ENCODE results near the gene ROCK2. TPM values are rescaled to one million over a fixed set of nuclear protein-coding genes. Genes with fewer than 3 reads are reported as not detected.
A peak's percentile ranks its signal among the peaks of the same experiment; 100 is the strongest.

ROCK2 gene
- total and polyA plus RNA-seq, 9 of the 15 experiments (the other 6 are each of a cell fraction or from before 2014, with no cell fraction given): 4.9 to 30.6 (median 14.3) TPM

DNA sequence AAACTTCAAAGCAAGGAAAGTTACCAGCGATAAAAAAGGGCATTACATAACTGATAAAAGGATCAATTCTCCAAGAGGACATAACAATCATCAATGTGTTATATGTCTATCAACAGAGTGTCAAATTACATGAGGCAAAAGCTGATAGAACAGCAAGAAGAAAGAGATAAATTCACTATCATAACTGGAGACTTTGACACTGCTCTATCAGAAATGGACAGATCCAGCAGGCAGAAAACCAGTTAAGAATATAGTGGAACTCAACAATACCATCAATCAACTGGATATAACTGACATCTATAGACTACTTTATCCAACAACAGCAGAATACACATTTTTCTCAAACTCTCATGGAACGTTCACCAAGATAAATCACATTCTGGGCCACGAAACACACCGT, 65.0 kb downstream of the ROCK2 start (continued):
- TF ChIP-seq MAFG (tag; conservative IDR thresholded peaks at IDR 0.05): no peak
- 0 out of 2 replicates have a peak, but pooled peaks have one; percentile 68 for TF ChIP-seq ZNF644 (tag; IDR thresholded peaks at IDR 0.05; ENCODE audit: low read depth)
- TF ChIP-seq, protein P1, sequence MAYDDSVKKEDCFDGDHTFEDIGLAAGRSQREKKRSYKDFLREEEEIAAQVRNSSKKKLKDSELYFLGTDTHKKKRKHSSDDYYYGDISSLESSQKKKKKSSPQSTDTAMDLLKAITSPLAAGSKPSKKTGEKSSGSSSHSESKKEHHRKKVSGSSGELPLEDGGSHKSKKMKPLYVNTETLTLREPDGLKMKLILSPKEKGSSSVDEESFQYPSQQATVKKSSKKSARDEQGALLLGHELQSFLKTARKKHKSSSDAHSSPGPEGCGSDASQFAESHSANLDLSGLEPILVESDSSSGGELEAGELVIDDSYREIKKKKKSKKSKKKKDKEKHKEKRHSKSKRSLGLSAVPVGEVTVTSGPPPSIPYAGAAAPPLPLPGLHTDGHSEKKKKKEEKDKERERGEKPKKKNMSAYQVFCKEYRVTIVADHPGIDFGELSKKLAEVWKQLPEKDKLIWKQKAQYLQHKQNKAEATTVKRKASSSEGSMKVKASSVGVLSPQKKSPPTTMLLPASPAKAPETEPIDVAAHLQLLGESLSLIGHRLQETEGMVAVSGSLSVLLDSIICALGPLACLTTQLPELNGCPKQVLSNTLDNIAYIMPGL (CRISPR knock-in tag; IDR thresholded peaks at IDR 0.05): no peak
- TF ChIP-seq ETV5 (CRISPR knock-in tag; IDR thresholded peaks at IDR 0.05; ENCODE audit: low read depth): no peak
- peak; percentile 48 for TF ChIP-seq CCNT2 (IDR thresholded peaks at IDR 0.05; ENCODE audit: borderline replicate concordance, extremely low read depth, insufficient read length, low read depth, low read length)
- TF ChIP-seq, protein P2, sequence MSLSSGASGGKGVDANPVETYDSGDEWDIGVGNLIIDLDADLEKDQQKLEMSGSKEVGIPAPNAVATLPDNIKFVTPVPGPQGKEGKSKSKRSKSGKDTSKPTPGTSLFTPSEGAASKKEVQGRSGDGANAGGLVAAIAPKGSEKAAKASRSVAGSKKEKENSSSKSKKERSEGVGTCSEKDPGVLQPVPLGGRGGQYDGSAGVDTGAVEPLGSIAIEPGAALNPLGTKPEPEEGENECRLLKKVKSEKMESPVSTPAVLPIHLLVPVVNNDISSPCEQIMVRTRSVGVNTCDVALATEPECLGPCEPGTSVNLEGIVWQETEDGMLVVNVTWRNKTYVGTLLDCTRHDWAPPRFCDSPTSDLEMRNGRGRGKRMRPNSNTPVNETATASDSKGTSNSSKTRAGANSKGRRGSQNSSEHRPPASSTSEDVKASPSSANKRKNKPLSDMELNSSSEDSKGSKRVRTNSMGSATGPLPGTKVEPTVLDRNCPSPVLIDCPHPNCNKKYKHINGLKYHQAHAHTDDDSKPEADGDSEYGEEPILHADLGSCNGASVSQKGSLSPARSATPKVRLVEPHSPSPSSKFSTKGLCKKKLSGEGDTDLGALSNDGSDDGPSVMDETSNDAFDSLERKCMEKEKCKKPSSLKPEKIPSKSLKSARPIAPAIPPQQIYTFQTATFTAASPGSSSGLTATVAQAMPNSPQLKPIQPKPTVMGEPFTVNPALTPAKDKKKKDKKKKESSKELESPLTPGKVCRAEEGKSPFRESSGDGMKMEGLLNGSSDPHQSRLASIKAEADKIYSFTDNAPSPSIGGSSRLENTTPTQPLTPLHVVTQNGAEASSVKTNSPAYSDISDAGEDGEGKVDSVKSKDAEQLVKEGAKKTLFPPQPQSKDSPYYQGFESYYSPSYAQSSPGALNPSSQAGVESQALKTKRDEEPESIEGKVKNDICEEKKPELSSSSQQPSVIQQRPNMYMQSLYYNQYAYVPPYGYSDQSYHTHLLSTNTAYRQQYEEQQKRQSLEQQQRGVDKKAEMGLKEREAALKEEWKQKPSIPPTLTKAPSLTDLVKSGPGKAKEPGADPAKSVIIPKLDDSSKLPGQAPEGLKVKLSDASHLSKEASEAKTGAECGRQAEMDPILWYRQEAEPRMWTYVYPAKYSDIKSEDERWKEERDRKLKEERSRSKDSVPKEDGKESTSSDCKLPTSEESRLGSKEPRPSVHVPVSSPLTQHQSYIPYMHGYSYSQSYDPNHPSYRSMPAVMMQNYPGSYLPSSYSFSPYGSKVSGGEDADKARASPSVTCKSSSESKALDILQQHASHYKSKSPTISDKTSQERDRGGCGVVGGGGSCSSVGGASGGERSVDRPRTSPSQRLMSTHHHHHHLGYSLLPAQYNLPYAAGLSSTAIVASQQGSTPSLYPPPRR (CRISPR knock-in tag; IDR thresholded peaks at IDR 0.05; ENCODE audit: borderline replicate concordance): no peak
- TF ChIP-seq, protein P3, sequence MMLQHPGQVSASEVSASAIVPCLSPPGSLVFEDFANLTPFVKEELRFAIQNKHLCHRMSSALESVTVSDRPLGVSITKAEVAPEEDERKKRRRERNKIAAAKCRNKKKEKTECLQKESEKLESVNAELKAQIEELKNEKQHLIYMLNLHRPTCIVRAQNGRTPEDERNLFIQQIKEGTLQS (IDR thresholded peaks at IDR 0.05): no peak; the same call in 1 of the 2 replicates
- TF ChIP-seq, protein P3 (CRISPR knock-in tag; conservative IDR thresholded peaks at IDR 0.05): no peak
- TF ChIP-seq, protein P4, sequence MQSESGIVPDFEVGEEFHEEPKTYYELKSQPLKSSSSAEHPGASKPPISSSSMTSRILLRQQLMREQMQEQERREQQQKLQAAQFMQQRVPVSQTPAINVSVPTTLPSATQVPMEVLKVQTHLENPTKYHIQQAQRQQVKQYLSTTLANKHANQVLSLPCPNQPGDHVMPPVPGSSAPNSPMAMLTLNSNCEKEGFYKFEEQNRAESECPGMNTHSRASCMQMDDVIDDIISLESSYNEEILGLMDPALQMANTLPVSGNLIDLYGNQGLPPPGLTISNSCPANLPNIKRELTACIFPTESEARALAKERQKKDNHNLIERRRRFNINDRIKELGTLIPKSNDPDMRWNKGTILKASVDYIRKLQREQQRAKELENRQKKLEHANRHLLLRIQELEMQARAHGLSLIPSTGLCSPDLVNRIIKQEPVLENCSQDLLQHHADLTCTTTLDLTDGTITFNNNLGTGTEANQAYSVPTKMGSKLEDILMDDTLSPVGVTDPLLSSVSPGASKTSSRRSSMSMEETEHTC (IDR thresholded peaks at IDR 0.05): no peak
- TF ChIP-seq, protein P5, sequence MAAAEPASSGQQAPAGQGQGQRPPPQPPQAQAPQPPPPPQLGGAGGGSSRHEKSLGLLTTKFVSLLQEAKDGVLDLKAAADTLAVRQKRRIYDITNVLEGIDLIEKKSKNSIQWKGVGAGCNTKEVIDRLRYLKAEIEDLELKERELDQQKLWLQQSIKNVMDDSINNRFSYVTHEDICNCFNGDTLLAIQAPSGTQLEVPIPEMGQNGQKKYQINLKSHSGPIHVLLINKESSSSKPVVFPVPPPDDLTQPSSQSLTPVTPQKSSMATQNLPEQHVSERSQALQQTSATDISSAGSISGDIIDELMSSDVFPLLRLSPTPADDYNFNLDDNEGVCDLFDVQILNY (CRISPR knock-in tag; IDR thresholded peaks at IDR 0.05): no peak
- TF ChIP-seq ZNF444 (CRISPR knock-in tag; IDR thresholded peaks at IDR 0.05): no peak
- TF ChIP-seq PHF20 (IDR thresholded peaks at IDR 0.05; ENCODE audit: partially characterized antibody): no peak
- TF ChIP-seq HSF4 (CRISPR knock-in tag; IDR thresholded peaks at IDR 0.05; ENCODE audit: borderline replicate concordance): no peak
- TF ChIP-seq CBX5 (IDR thresholded peaks at IDR 0.05; ENCODE audit: borderline replicate concordance, low read depth): no peak
- TF ChIP-seq POU5F1 (IDR thresholded peaks at IDR 0.05; ENCODE audit: borderline replicate concordance, low read depth, low read length, partially characterized antibody): no peak
- TF ChIP-seq ZNF583 (CRISPR knock-in tag; IDR thresholded peaks at IDR 0.05): no peak
- no peak for TF ChIP-seq KDM4B (IDR thresholded peaks at IDR 0.05; ENCODE audit: borderline replicate concordance in 2 of 2, low read depth in 1 of 2)
- no peak; the same call in 1 of the 2 replicates for TF ChIP-seq NR2C1 (IDR thresholded peaks at IDR 0.05)
- TF ChIP-seq NR2C1 (tag; IDR thresholded peaks at IDR 0.05): peak; percentile 14; the same call in 1 of the 2 replicates
- peak; percentile 96 for TF ChIP-seq KLF16 (IDR thresholded peaks at IDR 0.05)
